ENCODE data around the gene POMGNT1.

- TF ChIP-seq POLR2A (IDR thresholded peaks at IDR 0.05; ENCODE audit: low read depth, low read length) (no peak), IRF5 (IDR thresholded peaks at IDR 0.05; ENCODE audit: borderline replicate concordance) (no peak), EZH2 (IDR thresholded peaks at IDR 0.05; ENCODE audit: borderline replicate concordance, control insufficient read depth, low read depth, low read length) (no peak), ZNF217 (IDR thresholded peaks at IDR 0.05) (no peak)
- TF ChIP-seq, protein P1, sequence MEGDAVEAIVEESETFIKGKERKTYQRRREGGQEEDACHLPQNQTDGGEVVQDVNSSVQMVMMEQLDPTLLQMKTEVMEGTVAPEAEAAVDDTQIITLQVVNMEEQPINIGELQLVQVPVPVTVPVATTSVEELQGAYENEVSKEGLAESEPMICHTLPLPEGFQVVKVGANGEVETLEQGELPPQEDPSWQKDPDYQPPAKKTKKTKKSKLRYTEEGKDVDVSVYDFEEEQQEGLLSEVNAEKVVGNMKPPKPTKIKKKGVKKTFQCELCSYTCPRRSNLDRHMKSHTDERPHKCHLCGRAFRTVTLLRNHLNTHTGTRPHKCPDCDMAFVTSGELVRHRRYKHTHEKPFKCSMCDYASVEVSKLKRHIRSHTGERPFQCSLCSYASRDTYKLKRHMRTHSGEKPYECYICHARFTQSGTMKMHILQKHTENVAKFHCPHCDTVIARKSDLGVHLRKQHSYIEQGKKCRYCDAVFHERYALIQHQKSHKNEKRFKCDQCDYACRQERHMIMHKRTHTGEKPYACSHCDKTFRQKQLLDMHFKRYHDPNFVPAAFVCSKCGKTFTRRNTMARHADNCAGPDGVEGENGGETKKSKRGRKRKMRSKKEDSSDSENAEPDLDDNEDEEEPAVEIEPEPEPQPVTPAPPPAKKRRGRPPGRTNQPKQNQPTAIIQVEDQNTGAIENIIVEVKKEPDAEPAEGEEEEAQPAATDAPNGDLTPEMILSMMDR (IDR thresholded peaks at IDR 0.05 in 2 of 3, conservative IDR thresholded peaks at IDR 0.05 in 1 of 3; ENCODE audit: control insufficient read depth in 2 of 3, extremely low read depth in 1 of 3, insufficient read depth in 1 of 3, low read depth in 3 of 3, low read length in 3 of 3): no peak
- TF ChIP-seq, protein P2, sequence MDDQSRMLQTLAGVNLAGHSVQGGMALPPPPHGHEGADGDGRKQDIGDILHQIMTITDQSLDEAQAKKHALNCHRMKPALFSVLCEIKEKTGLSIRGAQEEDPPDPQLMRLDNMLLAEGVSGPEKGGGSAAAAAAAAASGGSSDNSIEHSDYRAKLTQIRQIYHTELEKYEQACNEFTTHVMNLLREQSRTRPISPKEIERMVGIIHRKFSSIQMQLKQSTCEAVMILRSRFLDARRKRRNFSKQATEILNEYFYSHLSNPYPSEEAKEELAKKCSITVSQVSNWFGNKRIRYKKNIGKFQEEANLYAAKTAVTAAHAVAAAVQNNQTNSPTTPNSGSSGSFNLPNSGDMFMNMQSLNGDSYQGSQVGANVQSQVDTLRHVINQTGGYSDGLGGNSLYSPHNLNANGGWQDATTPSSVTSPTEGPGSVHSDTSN (IDR thresholded peaks at IDR 0.05; ENCODE audit: insufficient replicate concordance, low read depth, low read length): no peak
- TF ChIP-seq, protein P3, sequence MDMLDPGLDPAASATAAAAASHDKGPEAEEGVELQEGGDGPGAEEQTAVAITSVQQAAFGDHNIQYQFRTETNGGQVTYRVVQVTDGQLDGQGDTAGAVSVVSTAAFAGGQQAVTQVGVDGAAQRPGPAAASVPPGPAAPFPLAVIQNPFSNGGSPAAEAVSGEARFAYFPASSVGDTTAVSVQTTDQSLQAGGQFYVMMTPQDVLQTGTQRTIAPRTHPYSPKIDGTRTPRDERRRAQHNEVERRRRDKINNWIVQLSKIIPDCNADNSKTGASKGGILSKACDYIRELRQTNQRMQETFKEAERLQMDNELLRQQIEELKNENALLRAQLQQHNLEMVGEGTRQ (IDR thresholded peaks at IDR 0.05; ENCODE audit: borderline replicate concordance, low read depth, low read length): no peak
Observed at GRCh38 chr1:46192171-46192570, 6.1 kb downstream of the POMGNT1 start.
